GM19328 (cell line): ENCODE data around the gene PRKACA.
A peak's percentile ranks its signal among the peaks of the same experiment; 100 is the strongest.

ENCODE experiments used
- ATAC-seq: cut with Tn5 transposase; IDR thresholded peaks from one replicate; pipeline ENCODE4 v1.9.1; 2021; ENCODE audit warnings: mild to moderate bottlenecking, moderate library complexity; ENCODE audit not compliant: unreplicated experiment

The PRKACA gene

DNA sequence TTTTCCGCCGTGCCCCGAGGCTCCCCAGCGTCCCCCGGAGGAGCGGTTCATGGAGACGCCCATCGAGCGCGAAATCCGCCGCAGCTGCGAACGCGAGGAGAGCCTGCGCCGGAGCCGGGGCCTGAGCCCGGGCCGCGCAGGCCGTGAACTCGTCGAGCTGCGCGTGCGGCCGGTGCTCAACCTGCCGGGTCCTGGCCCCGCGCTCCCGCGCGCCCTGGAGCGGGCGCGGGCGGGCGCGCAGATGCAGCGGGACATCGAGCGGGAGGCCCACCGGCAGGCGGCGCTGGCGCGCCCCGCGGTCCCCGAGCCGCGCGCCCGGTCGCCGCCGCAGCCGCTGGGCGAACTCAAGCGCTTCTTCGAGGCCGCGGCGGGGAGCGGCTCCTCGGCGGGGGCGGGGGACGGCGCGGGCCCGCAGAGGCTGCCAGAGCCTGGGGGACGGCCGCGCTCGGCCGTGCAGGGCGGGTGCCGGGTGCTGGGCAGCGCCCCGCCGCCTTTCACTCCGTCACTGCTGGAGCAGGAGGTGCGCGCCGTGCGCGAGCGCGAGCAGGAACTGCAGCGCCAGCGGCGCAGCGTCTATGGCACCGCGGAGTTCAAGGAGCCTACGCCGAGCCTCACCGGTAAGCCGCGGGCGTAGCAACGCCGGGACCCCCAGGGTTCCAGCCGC lies 44.2 kb downstream of the PRKACA start:
- peak; percentile 47 for ATAC-seq

GRCh38 chr19:14072535-14073260 lies 44.9 kb downstream of the PRKACA start, which contains the start of gene MISP3:
MISP3 (plus strand) TSS chr19:14072786; CDS start chr19:14073310, 524 bp downstream.
- no peak for ATAC-seq

- ATAC-seq: no peak
Measured at GRCh38 chr19:14070268-14071050, 47.1 kb downstream of the PRKACA start.

GRCh38 chr19:14066134-14066533 lies 51.4 kb downstream of the PRKACA start:
- no peak for ATAC-seq

DNA sequence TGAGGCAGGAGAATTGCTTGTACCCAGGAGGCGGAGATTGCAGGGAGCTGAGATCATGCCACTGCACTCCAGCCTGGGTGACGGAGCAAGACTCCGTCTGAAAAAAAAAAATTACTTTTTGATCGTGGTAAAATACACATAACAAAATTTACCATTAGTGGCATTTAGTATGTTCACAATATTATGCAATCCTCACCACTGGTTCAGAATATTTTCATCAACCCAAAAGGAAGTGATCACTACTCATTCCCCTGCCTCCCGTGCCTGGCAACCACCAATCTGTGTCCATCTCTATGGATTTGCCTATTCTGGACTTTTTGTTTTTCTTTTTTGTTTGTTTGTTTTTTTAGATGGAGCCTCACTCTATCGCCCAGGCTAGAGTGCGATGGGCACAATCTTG lies 54.5 kb downstream of the PRKACA start:
- no peak for ATAC-seq

- ATAC-seq: no peak
Measured at GRCh38 chr19:14062558-14062855, 55.1 kb downstream of the PRKACA start.

GRCh38 chr19:14061751-14062557 lies 55.6 kb downstream of the PRKACA start, which contains the start of gene PALM3:
PALM3 (minus strand) TSS chr19:14062076; CDS start chr19:14061980, 96 bp downstream.
- no peak for ATAC-seq

DNA sequence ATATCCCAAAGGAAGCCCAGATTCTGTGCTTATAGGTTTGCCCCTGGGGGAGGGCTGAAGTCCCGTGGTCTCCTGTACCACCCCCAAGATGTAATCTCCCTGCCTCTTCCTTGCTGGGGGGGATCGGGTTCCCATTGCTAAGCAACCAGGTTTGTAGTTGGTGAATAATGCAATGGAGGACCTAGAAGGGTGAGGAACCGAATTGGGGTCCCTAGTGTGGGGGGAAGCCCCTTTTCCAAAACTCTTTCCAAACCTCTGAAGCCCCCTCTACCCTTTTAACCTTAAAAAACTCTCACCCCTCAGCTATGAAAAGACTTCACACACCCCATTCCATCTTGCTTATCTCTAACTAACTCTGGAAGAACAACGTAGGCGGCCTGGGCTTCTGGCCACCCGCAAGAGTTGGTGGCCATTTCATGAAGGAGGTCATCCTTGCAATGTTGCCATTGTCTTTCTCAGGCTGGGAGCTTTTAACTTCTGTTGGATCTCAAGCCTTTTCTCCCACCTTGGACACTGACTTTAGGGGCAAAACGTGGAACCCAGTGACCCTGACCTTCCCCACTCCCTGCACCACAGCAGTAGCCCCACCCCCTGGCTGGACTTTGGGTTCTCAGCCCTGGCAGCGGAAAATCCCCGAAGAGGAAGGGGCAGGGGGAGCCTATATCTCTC lies 56.3 kb downstream of the PRKACA start:
- no peak for ATAC-seq

GRCh38 chr19:14059652-14060155 lies 57.9 kb downstream of the PRKACA start:
- ATAC-seq: no peak

DNA sequence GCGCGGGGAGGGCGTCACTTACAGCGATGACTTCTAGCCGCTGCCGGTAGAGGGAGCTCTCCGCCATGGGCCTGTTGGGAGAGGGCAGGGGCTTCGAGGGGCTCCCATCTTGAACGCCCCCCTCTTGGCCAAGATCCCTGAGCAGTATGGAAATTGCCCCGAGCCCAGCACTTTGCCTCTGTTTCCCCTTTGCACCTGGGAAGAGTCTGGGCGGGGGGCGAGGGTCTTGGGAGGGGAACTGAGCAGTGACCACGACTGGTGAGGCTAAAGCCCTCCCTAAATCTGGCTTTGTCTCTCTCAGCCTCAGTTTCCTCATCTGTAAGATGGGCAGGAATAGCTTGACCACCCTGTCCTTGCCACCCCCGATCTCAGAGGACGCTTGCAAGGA lies 58.5 kb downstream of the PRKACA start:
- ATAC-seq: no peak

DNA sequence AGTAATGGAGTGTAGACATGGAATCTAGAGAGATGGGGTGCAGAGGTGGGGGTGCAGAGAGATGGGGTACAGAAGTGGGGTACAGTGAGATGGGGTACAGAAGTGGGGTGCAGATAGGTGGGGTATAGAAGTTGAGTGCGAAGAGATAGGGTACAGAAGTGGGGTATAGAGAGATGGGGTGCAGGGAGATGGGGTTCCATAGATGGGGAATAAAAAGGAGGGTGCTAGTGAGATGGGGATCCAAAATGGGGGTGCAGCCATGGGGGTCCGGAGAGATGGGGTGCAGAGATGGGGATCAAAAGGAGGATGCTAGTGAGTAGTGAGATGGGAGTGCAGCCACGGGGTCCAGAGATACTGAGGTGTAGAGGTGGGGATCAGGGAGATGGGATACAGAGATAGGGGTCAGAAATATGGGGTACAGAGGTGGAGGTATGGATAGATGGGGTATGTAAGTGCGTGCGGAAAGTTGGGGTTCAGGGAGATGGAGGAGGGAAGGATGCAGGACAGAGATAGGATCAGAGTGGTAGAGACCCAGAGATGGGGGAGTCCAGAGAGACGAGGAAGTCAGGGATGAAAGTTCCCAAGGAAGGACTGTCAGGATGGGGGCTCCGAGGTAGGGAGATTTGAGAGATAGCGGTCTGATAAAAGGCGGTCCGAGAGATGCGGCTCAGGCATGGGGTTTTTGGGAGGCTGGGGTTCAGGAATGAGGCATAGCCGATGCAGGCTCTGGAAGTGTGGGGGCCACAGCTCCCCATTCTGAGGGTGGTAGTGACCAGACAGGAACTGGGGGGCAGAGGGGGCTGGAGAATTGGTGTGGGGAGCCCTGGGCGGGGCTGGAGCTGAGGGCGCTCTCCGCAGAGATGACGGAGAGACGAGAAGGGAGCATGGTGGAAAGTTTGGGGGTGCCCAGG lies 59.1 kb downstream of the PRKACA start:
- no peak for ATAC-seq

DNA sequence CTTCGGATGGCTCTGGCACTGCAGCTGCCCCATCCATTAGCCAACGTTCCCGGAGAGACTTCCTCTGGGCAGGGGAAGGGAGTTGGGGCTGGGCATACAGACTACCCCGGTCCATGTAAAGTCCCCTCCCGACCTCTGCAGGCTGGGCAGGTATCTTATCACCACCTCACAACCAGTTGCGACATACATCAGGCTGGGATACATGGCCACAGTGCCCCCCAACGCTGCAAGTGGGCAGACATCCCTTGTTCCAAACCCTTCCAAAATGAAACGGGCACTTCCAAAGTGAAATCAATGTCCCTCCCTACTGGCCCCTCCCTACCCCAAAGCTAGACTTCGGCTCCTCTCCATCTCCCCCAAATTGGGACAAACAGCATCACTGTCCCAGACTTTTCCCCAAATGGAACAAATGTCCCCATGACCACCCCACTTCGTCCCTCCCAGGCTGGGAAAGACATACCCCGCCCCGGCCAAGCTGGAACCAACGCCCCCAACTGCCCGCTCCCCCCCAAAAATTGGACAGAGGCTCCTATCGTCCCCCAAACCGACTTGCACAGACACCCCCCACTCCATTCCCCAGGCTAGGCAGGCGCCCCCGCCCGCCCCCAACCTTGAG lies 60.7 kb downstream of the PRKACA start:
- ATAC-seq: no peak

GRCh38 chr19:14056069-14056666 lies 61.4 kb downstream of the PRKACA start:
- ATAC-seq: no peak

GRCh38 chr19:14055396-14055795 lies 62.2 kb downstream of the PRKACA start:
- no peak for ATAC-seq

DNA sequence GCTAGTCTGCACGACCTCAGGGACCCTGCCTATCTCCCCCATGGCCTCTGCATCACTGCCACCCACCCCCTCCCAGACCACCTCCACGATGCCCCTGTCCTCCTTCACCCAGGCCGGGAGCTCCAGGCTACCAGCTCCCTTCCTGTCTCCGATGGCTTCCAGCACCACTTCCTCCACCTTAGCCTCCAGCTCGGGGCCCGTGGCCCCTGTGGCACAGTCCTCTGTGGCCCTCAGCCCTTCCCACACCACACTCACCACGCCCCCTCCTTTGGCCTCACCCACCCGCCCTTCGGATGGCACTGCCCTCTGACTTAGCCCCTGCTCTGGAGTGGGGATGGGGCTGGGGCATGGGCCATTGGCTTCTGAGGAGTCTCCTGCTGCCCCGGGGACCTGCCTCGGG lies 62.8 kb downstream of the PRKACA start:
- no peak for ATAC-seq

DNA sequence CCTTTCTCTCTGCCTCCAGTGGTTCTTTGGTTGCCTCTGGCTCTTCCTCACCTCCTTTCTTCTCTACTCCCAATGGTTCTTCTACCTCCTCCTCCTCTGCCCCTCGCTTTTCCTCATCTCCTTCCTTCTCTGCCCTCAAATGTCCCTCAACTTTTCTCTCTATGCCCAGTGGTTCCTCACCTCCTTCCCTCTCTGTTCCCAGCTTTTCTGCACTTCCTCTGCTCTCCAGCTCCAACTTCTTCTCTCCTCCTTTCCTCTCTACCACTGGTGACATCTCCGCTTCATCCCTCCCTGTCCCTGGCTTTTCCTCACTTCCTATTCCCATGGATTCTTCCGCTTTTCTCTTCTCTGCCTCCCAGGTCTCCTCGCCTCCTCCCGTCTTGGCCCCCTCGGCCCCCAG lies 63.5 kb downstream of the PRKACA start:
- ATAC-seq: no peak

DNA sequence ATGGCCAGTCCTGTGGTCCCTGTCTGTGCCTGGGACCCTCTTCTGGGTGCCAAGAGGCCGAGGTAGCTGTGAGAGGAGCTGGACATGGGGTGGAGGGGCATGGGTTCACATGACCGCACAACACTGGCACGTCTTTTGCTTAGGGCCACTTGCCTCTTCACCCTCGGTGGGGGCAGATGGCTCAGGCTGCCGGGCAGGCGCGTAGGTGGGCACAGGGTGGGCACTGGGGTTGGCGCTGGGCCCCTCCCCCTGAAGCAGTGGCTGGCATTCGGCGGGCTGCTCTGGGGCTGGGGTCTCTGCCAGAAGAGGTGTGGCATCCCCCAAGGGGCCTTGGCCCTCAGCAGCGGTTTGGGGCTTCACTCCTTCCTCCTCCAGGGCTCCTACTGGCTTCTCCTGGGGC lies 64.1 kb downstream of the PRKACA start:
- no peak for ATAC-seq

GRCh38 chr19:14053032-14053431 lies 64.5 kb downstream of the PRKACA start:
- ATAC-seq: no peak
